Measurements from ENCODE around the gene MACROD2.
"Not testable (repeated sequence)": the region's sequence is repeated elsewhere in the genome, so short reads cannot be mapped to it uniquely, and the experiment has no call there.

MACROD2 gene

GRCh38 chr20:15515691-15516090 is 1520.4 kb downstream of the MACROD2 start:
- no peaks in the 10 kb centered on the region for H3K4me1 Mint-ChIP-seq (ENCODE audit: low read depth)
- no peak overlapping the region for H3K27ac Mint-ChIP-seq
- no peak overlapping the region for H3K4me3 Mint-ChIP-seq
- peaks cover 7% of the 10 kb centered on the region for H3K9me3 Mint-ChIP-seq
- no peaks in the 10 kb centered on the region for H3K36me3 Mint-ChIP-seq (ENCODE audit: low read depth)
- no peaks in the 10 kb centered on the region for H3K27me3 Mint-ChIP-seq

GRCh38 chr20:15520930-15521524 is 1525.7 kb downstream of the MACROD2 start:
- peaks cover 14% of the 10 kb centered on the region for H3K9me3 Mint-ChIP-seq
- no peak overlapping the region for H3K4me3 Mint-ChIP-seq
- H3K27ac Mint-ChIP-seq: no peak overlapping the region
- H3K36me3 Mint-ChIP-seq (ENCODE audit: low read depth): no peaks in the 10 kb centered on the region
- no peaks in the 10 kb centered on the region for H3K27me3 Mint-ChIP-seq
- no peaks in the 10 kb centered on the region for H3K4me1 Mint-ChIP-seq (ENCODE audit: low read depth)

GRCh38 chr20:15523400-15523799 is 1528.1 kb downstream of the MACROD2 start:
- H3K9me3 Mint-ChIP-seq: peaks cover 19% of the 10 kb centered on the region
- H3K4me3 Mint-ChIP-seq: no peak overlapping the region
- H3K27me3 Mint-ChIP-seq: no peaks in the 10 kb centered on the region
- no peak overlapping the region for H3K27ac Mint-ChIP-seq
- H3K4me1 Mint-ChIP-seq (ENCODE audit: low read depth): no peaks in the 10 kb centered on the region
- H3K36me3 Mint-ChIP-seq (ENCODE audit: low read depth): no peaks in the 10 kb centered on the region

GRCh38 chr20:15528391-15529111 is 1533.2 kb downstream of the MACROD2 start:
- no peak overlapping the region for H3K27ac Mint-ChIP-seq
- H3K36me3 Mint-ChIP-seq (ENCODE audit: low read depth): no peaks in the 10 kb centered on the region

GRCh38 chr20:15535863-15536262 is 1540.5 kb downstream of the MACROD2 start:
- H3K4me3 Mint-ChIP-seq: no peak overlapping the region
- H3K9me3 Mint-ChIP-seq: peaks cover 8% of the 10 kb centered on the region
- H3K27ac Mint-ChIP-seq: no peak overlapping the region
- no peaks in the 10 kb centered on the region for H3K4me1 Mint-ChIP-seq (ENCODE audit: low read depth)
- no peaks in the 10 kb centered on the region for H3K36me3 Mint-ChIP-seq (ENCODE audit: low read depth)
- H3K27me3 Mint-ChIP-seq: no peaks in the 10 kb centered on the region

More at GRCh38 chr20:15528391-15529111, 1533.2 kb downstream of the MACROD2 start:
- peaks cover 11% of the 10 kb centered on the region for H3K9me3 Mint-ChIP-seq
- H3K4me3 Mint-ChIP-seq: no peak overlapping the region
- H3K4me1 Mint-ChIP-seq (ENCODE audit: low read depth): no peaks in the 10 kb centered on the region
- no peaks in the 10 kb centered on the region for H3K27me3 Mint-ChIP-seq

- not testable (repeated sequence) for H3K27me3 Mint-ChIP-seq; H3K4me1 Mint-ChIP-seq (ENCODE audit: low read depth); H3K36me3 Mint-ChIP-seq (ENCODE audit: low read depth); H3K27ac Mint-ChIP-seq; H3K4me3 Mint-ChIP-seq
- peaks cover 13% of the 10 kb centered on the region for H3K9me3 Mint-ChIP-seq
These were observed 1541.9 kb downstream of the MACROD2 start for GRCh38 chr20:15537200-15537599.

GRCh38 chr20:15542655-15543054 is 1547.3 kb downstream of the MACROD2 start:
- H3K36me3 Mint-ChIP-seq (ENCODE audit: low read depth): no peaks in the 10 kb centered on the region

GRCh38 chr20:15544742-15545141 is 1549.4 kb downstream of the MACROD2 start:
- Mint-ChIP-seq H3K4me3 (no peak overlapping the region), H3K27ac (no peak overlapping the region), H3K4me1 (ENCODE audit: low read depth) (no peaks in the 10 kb centered on the region), H3K27me3 (no peaks in the 10 kb centered on the region), H3K36me3 (ENCODE audit: low read depth) (no peaks in the 10 kb centered on the region), H3K9me3 (peaks cover 24% of the 10 kb centered on the region)

More at GRCh38 chr20:15542655-15543054, 1547.3 kb downstream of the MACROD2 start:
- Mint-ChIP-seq H3K4me3 (no peak overlapping the region), H3K27me3 (no peaks in the 10 kb centered on the region), H3K27ac (no peak overlapping the region), H3K4me1 (ENCODE audit: low read depth) (no peaks in the 10 kb centered on the region), H3K9me3 (peaks cover 20% of the 10 kb centered on the region)

GRCh38 chr20:15546525-15547023 is 1551.3 kb downstream of the MACROD2 start:
- Mint-ChIP-seq H3K27ac (no peak overlapping the region), H3K36me3 (ENCODE audit: low read depth) (no peaks in the 10 kb centered on the region), H3K27me3 (no peaks in the 10 kb centered on the region), H3K9me3 (peaks cover 25% of the 10 kb centered on the region), H3K4me3 (no peak overlapping the region), H3K4me1 (ENCODE audit: low read depth) (no peaks in the 10 kb centered on the region)

- no peaks in the 10 kb centered on the region for H3K4me1 Mint-ChIP-seq (ENCODE audit: low read depth)
- no peak overlapping the region for H3K27ac Mint-ChIP-seq
- H3K36me3 Mint-ChIP-seq (ENCODE audit: low read depth): no peaks in the 10 kb centered on the region
- peaks cover 21% of the 10 kb centered on the region for H3K9me3 Mint-ChIP-seq
- H3K4me3 Mint-ChIP-seq: no peak overlapping the region
- no peaks in the 10 kb centered on the region for H3K27me3 Mint-ChIP-seq
These were observed 1551.8 kb downstream of the MACROD2 start for GRCh38 chr20:15547119-15547518.

- Mint-ChIP-seq H3K9me3 (peaks cover 35% of the 10 kb centered on the region), H3K27ac (no peak overlapping the region), H3K36me3 (ENCODE audit: low read depth) (no peaks in the 10 kb centered on the region), H3K4me3 (no peak overlapping the region), H3K4me1 (ENCODE audit: low read depth) (no peaks in the 10 kb centered on the region), H3K27me3 (no peaks in the 10 kb centered on the region)
These were observed 1555.0 kb downstream of the MACROD2 start for GRCh38 chr20:15550116-15550870.

GRCh38 chr20:15555913-15556312 is 1560.6 kb downstream of the MACROD2 start:
- H3K36me3 Mint-ChIP-seq (ENCODE audit: low read depth): no peaks in the 10 kb centered on the region
- H3K4me1 Mint-ChIP-seq (ENCODE audit: low read depth): no peaks in the 10 kb centered on the region
- H3K27ac Mint-ChIP-seq: no peak overlapping the region
- H3K4me3 Mint-ChIP-seq: no peak overlapping the region
- H3K27me3 Mint-ChIP-seq: no peaks in the 10 kb centered on the region
- peaks cover 18% of the 10 kb centered on the region for H3K9me3 Mint-ChIP-seq

GRCh38 chr20:15556869-15557268 is 1561.6 kb downstream of the MACROD2 start:
- Mint-ChIP-seq H3K27me3 (no peaks in the 10 kb centered on the region), H3K4me1 (ENCODE audit: low read depth) (no peaks in the 10 kb centered on the region), H3K9me3 (peaks cover 23% of the 10 kb centered on the region), H3K36me3 (ENCODE audit: low read depth) (no peaks in the 10 kb centered on the region), H3K4me3 (no peak overlapping the region), H3K27ac (no peak overlapping the region)

GRCh38 chr20:15561070-15561569 is 1565.8 kb downstream of the MACROD2 start:
- Mint-ChIP-seq H3K9me3 (peaks cover 12% of the 10 kb centered on the region), H3K4me1 (ENCODE audit: low read depth) (no peaks in the 10 kb centered on the region), H3K27ac (no peak overlapping the region)

More at GRCh38 chr20:15561070-15561569, 1565.8 kb downstream of the MACROD2 start:
- no peak overlapping the region for H3K4me3 Mint-ChIP-seq
- H3K36me3 Mint-ChIP-seq (ENCODE audit: low read depth): no peaks in the 10 kb centered on the region
- peaks cover 2% of the 10 kb centered on the region for H3K27me3 Mint-ChIP-seq
